Brain pericyte (primary cell): ENCODE data around the gene RTN1.

ENCODE experiments used
- DNase-seq: peaks from one replicate; pipeline ENCODE4 v3.0.0-alpha.2; 2012; ENCODE audit warnings: low read depth, low spot score

The RTN1 gene

DNA sequence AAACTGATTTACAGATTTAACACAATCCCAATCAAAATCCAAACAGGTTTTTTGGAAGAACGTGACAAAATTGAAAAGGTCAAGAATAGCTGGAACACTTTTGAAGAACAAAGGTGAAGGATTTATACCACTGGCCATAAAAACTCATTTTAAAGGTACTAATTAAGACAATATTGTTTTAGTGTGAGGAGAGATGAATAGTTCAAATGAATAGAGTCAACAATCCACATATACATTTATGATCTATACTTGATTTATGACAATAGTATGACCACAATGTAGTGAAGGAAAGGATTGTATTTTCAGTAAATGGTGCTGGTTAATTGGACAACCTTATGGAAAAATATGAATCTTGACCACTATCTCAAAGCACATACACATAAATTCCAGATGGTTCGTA lies 323.3 kb downstream of the RTN1 start:
- no peak for DNase-seq
